PC-9 (cell line): ENCODE results near the gene G3BP1. TPM values are rescaled to one million over a fixed set of nuclear protein-coding genes. Genes with fewer than 3 reads are reported as not detected.

Experiments used
- BruUV-seq: library from RNA; stranded (reverse); fragments of 400-500 nt; replicated peaks from 2 replicates; lab custom pipeline; 2021; lab: Mats Ljungman, UMichigan
- CTCF ChIA-PET: fragments of 300-600 bp; sonication (Branson Sonifier 250); formaldehyde crosslinking; loops from one replicate; lab custom pipeline; 2022; ENCODE audit warnings: antibody characterized with exemption; lab: Charles Lee
- POLR2A ChIA-PET: fragments of 300-600 bp; sonication (Branson Sonifier 250); formaldehyde crosslinking; loops from one replicate; lab custom pipeline; 2022; ENCODE audit warnings: antibody characterized with exemption; ENCODE audit not compliant: unreplicated experiment; lab: Charles Lee
- DNase-seq, 2 experiments: peaks; one replicate each; pipeline versions ENCODE4 v3.0.0 to v3.0.0-alpha.2; 2015 to 2022; ENCODE audit warnings: mixed read lengths in 1 of 2
- H2AFZ ChIP-seq: fragments of 200-600 bp; sonication (generic); 2 replicates; pipeline ENCODE4 v1.8.1; 2017; ENCODE audit warnings: antibody characterized with exemption
- H3F3A ChIP-seq: fragments of 200-600 bp; sonication (generic); 2 replicates; pipeline ENCODE4 v1.8.1; 2017; ENCODE audit warnings: antibody characterized with exemption, mild to moderate bottlenecking, low read depth; ENCODE audit not compliant: insufficient read depth
- H3K27ac ChIP-seq: fragments of 200-600 bp; sonication (generic); 2 replicates; pipeline ENCODE4 v1.6.1; 2016; ENCODE audit warnings: mixed run types
- H3K27me3 ChIP-seq: fragments of 200-600 bp; sonication (generic); 2 replicates; pipeline ENCODE4 v1.6.1; 2016; ENCODE audit warnings: low read depth, mixed run types; ENCODE audit not compliant: insufficient read depth
- H3K36me3 ChIP-seq: fragments of 200-600 bp; sonication (generic); 2 replicates; pipeline ENCODE4 v1.6.1; 2016; ENCODE audit warnings: low read depth, mixed run types
- H3K4me1 ChIP-seq: fragments of 200-600 bp; sonication (generic); replicated peaks from 2 replicates; pipeline ENCODE4 v1.6.1; 2016; ENCODE audit warnings: mixed run types; ENCODE audit not compliant: insufficient read depth
- H3K4me2 ChIP-seq: fragments of 200-600 bp; sonication (generic); 2 replicates; pipeline ENCODE4 v1.6.1; 2017; ENCODE audit warnings: mixed run types
- H3K4me3 ChIP-seq: fragments of 200-600 bp; sonication (generic); 2 replicates; pipeline ENCODE4 v1.6.1; 2016; ENCODE audit warnings: mixed run types
- H3K79me2 ChIP-seq: fragments of 200-600 bp; sonication (generic); 2 replicates; pipeline ENCODE4 v1.6.1; 2017; ENCODE audit warnings: low read depth, mixed run types
- H3K9me2 ChIP-seq: fragments of 200-600 bp; sonication (generic); 2 replicates; pipeline ENCODE4 v1.8.1; 2017; ENCODE audit warnings: mild to moderate bottlenecking; ENCODE audit not compliant: insufficient read depth
- H3K9me3 ChIP-seq: fragments of 200-600 bp; sonication (generic); 2 replicates; pipeline ENCODE4 v1.8.1; 2016; ENCODE audit warnings: low read depth; ENCODE audit not compliant: insufficient read depth
- H4K20me1 ChIP-seq: fragments of 200-600 bp; sonication (generic); 2 replicates; pipeline ENCODE4 v1.8.1; 2017; ENCODE audit not compliant: insufficient read depth
- CTCF ChIP-seq: fragments of 200-600 bp; sonication (generic); conservative IDR thresholded peaks from 2 replicates; pipeline ENCODE4 v1.6.1; 2017; ENCODE audit warnings: mixed run types, antibody characterized with exemption, mild to moderate bottlenecking, moderate library complexity
- EZH2 ChIP-seq: fragments of 200-600 bp; sonication (generic); IDR thresholded peaks from 2 replicates; pipeline ENCODE4 v1.8.0; 2017; ENCODE audit warnings: antibody characterized with exemption, low read depth
- intact Hi-C: fragments of 100-400 bp; cut with micrococcal nuclease; formaldehyde crosslinking; loops from one replicate; pipeline ENCODE4 v1.10.0; 2022; ENCODE audit not compliant: unreplicated experiment
- total RNA-seq: library from RNA; stranded (reverse); gene quantifications from 2 replicates; pipeline ENCODE4 v1.2.3, GENCODE V29; 2021

The G3BP1 gene
- total RNA-seq, 1 experiment from 2014 or later: 254 TPM

GRCh38 chr5:151812757-151813309 lies 41.1 kb downstream of the G3BP1 start:
- H3K79me2 ChIP-seq: peaks cover 17% of the 10 kb centered on the region; the same call in 1 of the 2 replicates
- H2AFZ ChIP-seq: no peak overlapping the region
- peaks cover 59% of the 10 kb centered on the region for H3K36me3 ChIP-seq
- no peaks in the 10 kb centered on the region for H3K27me3 ChIP-seq
- H3K4me2 ChIP-seq: no peak overlapping the region
- H3K4me1 ChIP-seq: no peaks in the 10 kb centered on the region
- 0 out of 2 replicates have a peak, but pooled peaks cover 3% of the 10 kb centered on the region for H4K20me1 ChIP-seq
- H3K9me3 ChIP-seq: no peaks in the 10 kb centered on the region; the same call in 1 of the 2 replicates
- intact Hi-C loops: no loop called here
- no TSS peak for BruUV-seq
- peaks cover 47% of the 10 kb centered on the region; the same call in 1 of the 2 replicates for H3F3A ChIP-seq
- ChIA-PET POLR2A (no interaction called here), CTCF (no interaction called here)
- DNase-seq: no peak
- TF ChIP-seq EZH2 (no peak), CTCF (no peak)
- H3K27ac ChIP-seq: no peak overlapping the region
- no peaks in the 10 kb centered on the region for H3K9me2 ChIP-seq
- no peak overlapping the region for H3K4me3 ChIP-seq

GRCh38 chr5:151815051-151815450 lies 43.3 kb downstream of the G3BP1 start:
- Histone ChIP-seq H3K27ac (no peak overlapping the region), H3K36me3 (peaks cover 39% of the 10 kb centered on the region), H3K9me2 (no peaks in the 10 kb centered on the region), H3K9me3 (no peaks in the 10 kb centered on the region; the same call in 1 of the 2 replicates), H2AFZ (no peak overlapping the region), H3K4me1 (no peaks in the 10 kb centered on the region), H3K79me2 (peaks cover 11% of the 10 kb centered on the region; the same call in 1 of the 2 replicates), H3K4me3 (no peak overlapping the region), H3K27me3 (no peaks in the 10 kb centered on the region), H3F3A (peaks cover 44% of the 10 kb centered on the region; the same call in 1 of the 2 replicates), H3K4me2 (no peak overlapping the region), H4K20me1 (0 out of 2 replicates have a peak, but pooled peaks cover 2% of the 10 kb centered on the region)
- no peak for DNase-seq
- POLR2A ChIA-PET: no interaction called here
- no TSS peak for BruUV-seq
- CTCF ChIA-PET: no interaction called here
- TF ChIP-seq EZH2: no peak
- TF ChIP-seq CTCF: no peak
- intact Hi-C loops: no loop called here

- DNase-seq: no peak
- Histone ChIP-seq H3K36me3 (no peaks in the 10 kb centered on the region), H3K4me2 (no peak overlapping the region), H3K4me1 (no peaks in the 10 kb centered on the region), H3K9me3 (no peaks in the 10 kb centered on the region), H3F3A (peaks cover 19% of the 10 kb centered on the region; the same call in 1 of the 2 replicates), H3K27me3 (no peaks in the 10 kb centered on the region), H3K27ac (no peak overlapping the region), H4K20me1 (no peaks in the 10 kb centered on the region), H3K79me2 (no peaks in the 10 kb centered on the region), H2AFZ (no peak overlapping the region), H3K4me3 (no peak overlapping the region), H3K9me2 (no peaks in the 10 kb centered on the region)
- CTCF ChIA-PET: no interaction called here
- no peak for TF ChIP-seq EZH2
- POLR2A ChIA-PET: no interaction called here
- intact Hi-C loops: no loop called here
- no TSS peak for BruUV-seq
These were observed 48.1 kb downstream of the G3BP1 start for GRCh38 chr5:151819830-151820229.
